ENCODE results near the gene USP3. TPM values are rescaled to one million over a fixed set of nuclear protein-coding genes. Genes with fewer than 3 reads are reported as not detected.

The USP3 gene
- total and polyA plus RNA-seq, 2 donors (not counting 1 experiment from before 2014, with no cell fraction given) = 43.4 to 152 TPM

GRCh38 chr15:63488398-63488960, 15.9 kb upstream of the USP3 start:
- Histone ChIP-seq H3K4me3 (ENCODE audit: control extremely low read depth in 1 of 5, extremely low read depth in 1 of 5, insufficient read depth in 1 of 5, low read depth in 2 of 5, low read length in 4 of 5) (no peak overlapping the region), H3K4me2 (replicated peaks; ENCODE audit: low read depth, low read length, poor library complexity, severe bottlenecking) (no peak overlapping the region), H3K27ac (ENCODE audit: low read length in 2 of 2) (no peak overlapping the region), H2AFZ (ENCODE audit: insufficient read depth, low read depth, low read length, poor library complexity, severe bottlenecking) (no peak overlapping the region), H3K79me2 (ENCODE audit: control insufficient read depth, insufficient read depth, low read length) (peaks cover 10% of the 10 kb centered on the region), H3K9ac (ENCODE audit: low read length) (no peak overlapping the region), H4K20me1 (ENCODE audit: control insufficient read depth, insufficient read depth, low read length, poor library complexity, severe bottlenecking) (no peaks in the 10 kb centered on the region), H3K4me1 (ENCODE audit: control insufficient read depth in 2 of 2, insufficient read depth in 2 of 2, low read length in 2 of 2) (peaks cover 44 to 67% of the 10 kb centered on the region in 2 donors), H3K36me3 (replicated peaks in 1 of 2; ENCODE audit: control extremely low read depth in 1 of 2, control insufficient read depth in 1 of 2, extremely low read depth in 1 of 2, insufficient read depth in 2 of 2, low read length in 1 of 2) (no peaks in the 10 kb centered on the region), H3K9me3 (ENCODE audit: control extremely low read depth in 1 of 3, control insufficient read depth in 2 of 3, insufficient read depth in 1 of 3, low read length in 2 of 3) (no peaks in the 10 kb centered on the region), H3K27me3 (replicated peaks in 1 of 4; ENCODE audit: control extremely low read depth in 1 of 4, control insufficient read depth in 3 of 4, insufficient read depth in 4 of 4, low read length in 3 of 4) (no peaks in the 10 kb centered on the region)
- H3K9me3 Mint-ChIP-seq (ENCODE audit: insufficient read depth) = no peaks in the 10 kb centered on the region
- ATAC-seq (ENCODE audit: low read depth) (no peak), DNase-seq (no peak)
- H3K4me1 Mint-ChIP-seq = peaks cover 69% of the 10 kb centered on the region
- intact Hi-C loops (cut with micrococcal nuclease) = no loop called here
- 96% methylated on average over 4 of the region's 8 CpGs for WGBS (ENCODE audit: insufficient coverage)
- TF ChIP-seq EZH2 (IDR thresholded peaks at IDR 0.05; ENCODE audit: borderline replicate concordance, insufficient read depth, low read depth, low read length, poor library complexity, severe bottlenecking) (no peak), CTCF (IDR thresholded peaks at IDR 0.05) (no peak)
- no peaks in the 10 kb centered on the region for H3K27me3 Mint-ChIP-seq
- peak overlapping the region; percentile 41 for H3K27ac Mint-ChIP-seq
- CTCF ChIA-PET = interaction anchor here (1.2 to 7.2 kb wide), 10 partner anchors 8 to 58 kb away, joined by 3 to 142 read pairs (median 14); partner anchors contain the start of gene USP3
- peak overlapping the region; percentile 26 for H3K4me3 Mint-ChIP-seq
- POLR2A ChIA-PET = interaction anchor here (0.7 to 5.6 kb wide), 3 partner anchors 10 to 16 kb away, joined by 10 to 69 read pairs (median 18); partner anchors contain the start of gene USP3

- H3K4me1 ChIP-seq (ENCODE audit: control insufficient read depth in 2 of 2, insufficient read depth in 2 of 2, low read length in 2 of 2) = peaks cover 35 to 58% of the 10 kb centered on the region in 2 donors
- no peaks in the 10 kb centered on the region for H3K9me3 Mint-ChIP-seq (ENCODE audit: insufficient read depth)
- no peaks in the 10 kb centered on the region for H3K27me3 ChIP-seq (replicated peaks in 1 of 4; ENCODE audit: control extremely low read depth in 1 of 4, control insufficient read depth in 3 of 4, insufficient read depth in 4 of 4, low read length in 3 of 4)
- H3K36me3 ChIP-seq (replicated peaks in 1 of 2; ENCODE audit: control extremely low read depth in 1 of 2, control insufficient read depth in 1 of 2, extremely low read depth in 1 of 2, insufficient read depth in 2 of 2, low read length in 1 of 2) = no peaks in the 10 kb centered on the region
- DNase-seq (no peak), ATAC-seq (ENCODE audit: low read depth) (no peak)
- ChIA-PET CTCF (interaction anchor here (2.5 to 7.2 kb wide), 4 partner anchors 15 to 22 kb away, joined by 17 to 142 read pairs (median 60); partner anchors contain the start of gene USP3), POLR2A (interaction anchor here (0.7 to 5.6 kb wide), 5 partner anchors 9 to 15 kb away, joined by 4 to 69 read pairs (median 10); partner anchors contain the start of gene USP3)
- H3K27ac ChIP-seq (ENCODE audit: low read length in 2 of 2) = no peak overlapping the region
- peaks cover 65% of the 10 kb centered on the region for H3K4me1 Mint-ChIP-seq
- intact Hi-C loops (cut with micrococcal nuclease) = no loop called here
- TF ChIP-seq EZH2 (IDR thresholded peaks at IDR 0.05; ENCODE audit: borderline replicate concordance, insufficient read depth, low read depth, low read length, poor library complexity, severe bottlenecking) (no peak), CTCF (IDR thresholded peaks at IDR 0.05) (no peak)
- no peak overlapping the region for H3K4me2 ChIP-seq (replicated peaks; ENCODE audit: low read depth, low read length, poor library complexity, severe bottlenecking)
- H3K27me3 Mint-ChIP-seq = no peaks in the 10 kb centered on the region
- no peaks in the 10 kb centered on the region for H3K9me3 ChIP-seq (ENCODE audit: control extremely low read depth in 1 of 3, control insufficient read depth in 2 of 3, insufficient read depth in 1 of 3, low read length in 2 of 3)
- H3K4me3 Mint-ChIP-seq = no peak overlapping the region
- no CpG with 5 or more reads among the region's 5 CpGs for WGBS (ENCODE audit: insufficient coverage)
- no peak overlapping the region for H3K9ac ChIP-seq (ENCODE audit: low read length)
- H3K4me3 ChIP-seq (ENCODE audit: control extremely low read depth in 1 of 5, extremely low read depth in 1 of 5, insufficient read depth in 1 of 5, low read depth in 2 of 5, low read length in 4 of 5) = no peak overlapping the region
- H3K27ac Mint-ChIP-seq = no peak overlapping the region
- H2AFZ ChIP-seq (ENCODE audit: insufficient read depth, low read depth, low read length, poor library complexity, severe bottlenecking) = no peak overlapping the region
- H3K79me2 ChIP-seq (ENCODE audit: control insufficient read depth, insufficient read depth, low read length) = peaks cover 8% of the 10 kb centered on the region
- no peaks in the 10 kb centered on the region for H4K20me1 ChIP-seq (ENCODE audit: control insufficient read depth, insufficient read depth, low read length, poor library complexity, severe bottlenecking)
Measured at GRCh38 chr15:63489352-63489751, 15.0 kb upstream of the USP3 start.

All from B cell (primary cell).